Ovary (tissue), 3 donors: Measurements from ENCODE around the gene ATP9A.

Experiments used
- EP300 ChIP-seq: sonication (generic); formaldehyde crosslinking; IDR thresholded peaks from one replicate; pipeline ENCODE4 v1.6.1; 2017; ENCODE audit warnings: antibody characterized with exemption
- TF ChIP-seq, protein P1 (sequence below), 3 donors: fragments of 450-650 bp in 2 of 3; fragments of 200-600 bp in 1 of 3; IDR thresholded peaks; one replicate each; pipeline versions ENCODE4 v1.5.1 to v1.8.0; 2016 to 2022; ENCODE audit warnings: antibody characterized with exemption in 3 of 3, mild to moderate bottlenecking in 1 of 3
- donor health status: DM: no; HTN: no; CAD: no.

- TF ChIP-seq, protein P1, sequence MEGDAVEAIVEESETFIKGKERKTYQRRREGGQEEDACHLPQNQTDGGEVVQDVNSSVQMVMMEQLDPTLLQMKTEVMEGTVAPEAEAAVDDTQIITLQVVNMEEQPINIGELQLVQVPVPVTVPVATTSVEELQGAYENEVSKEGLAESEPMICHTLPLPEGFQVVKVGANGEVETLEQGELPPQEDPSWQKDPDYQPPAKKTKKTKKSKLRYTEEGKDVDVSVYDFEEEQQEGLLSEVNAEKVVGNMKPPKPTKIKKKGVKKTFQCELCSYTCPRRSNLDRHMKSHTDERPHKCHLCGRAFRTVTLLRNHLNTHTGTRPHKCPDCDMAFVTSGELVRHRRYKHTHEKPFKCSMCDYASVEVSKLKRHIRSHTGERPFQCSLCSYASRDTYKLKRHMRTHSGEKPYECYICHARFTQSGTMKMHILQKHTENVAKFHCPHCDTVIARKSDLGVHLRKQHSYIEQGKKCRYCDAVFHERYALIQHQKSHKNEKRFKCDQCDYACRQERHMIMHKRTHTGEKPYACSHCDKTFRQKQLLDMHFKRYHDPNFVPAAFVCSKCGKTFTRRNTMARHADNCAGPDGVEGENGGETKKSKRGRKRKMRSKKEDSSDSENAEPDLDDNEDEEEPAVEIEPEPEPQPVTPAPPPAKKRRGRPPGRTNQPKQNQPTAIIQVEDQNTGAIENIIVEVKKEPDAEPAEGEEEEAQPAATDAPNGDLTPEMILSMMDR (IDR thresholded peaks at IDR 0.05), result no peak
- TF ChIP-seq EP300, result no peak
Observed at GRCh38 chr20:51697096-51697826, 70.9 kb downstream of the ATP9A start.
